NOMO-1 (cell line): ENCODE data around the gene SYTL4.
"Not testable (repeated sequence)": the region's sequence is repeated elsewhere in the genome, so short reads cannot be mapped to it uniquely, and the experiment has no call there.

Source experiments
- DNase-seq, 2 experiments: peaks; one replicate each; lab custom pipeline; 2025; ENCODE audit not compliant: unreplicated experiment in 2 of 2; lab: John Stamatoyannopoulos, UW

Gene SYTL4

DNA sequence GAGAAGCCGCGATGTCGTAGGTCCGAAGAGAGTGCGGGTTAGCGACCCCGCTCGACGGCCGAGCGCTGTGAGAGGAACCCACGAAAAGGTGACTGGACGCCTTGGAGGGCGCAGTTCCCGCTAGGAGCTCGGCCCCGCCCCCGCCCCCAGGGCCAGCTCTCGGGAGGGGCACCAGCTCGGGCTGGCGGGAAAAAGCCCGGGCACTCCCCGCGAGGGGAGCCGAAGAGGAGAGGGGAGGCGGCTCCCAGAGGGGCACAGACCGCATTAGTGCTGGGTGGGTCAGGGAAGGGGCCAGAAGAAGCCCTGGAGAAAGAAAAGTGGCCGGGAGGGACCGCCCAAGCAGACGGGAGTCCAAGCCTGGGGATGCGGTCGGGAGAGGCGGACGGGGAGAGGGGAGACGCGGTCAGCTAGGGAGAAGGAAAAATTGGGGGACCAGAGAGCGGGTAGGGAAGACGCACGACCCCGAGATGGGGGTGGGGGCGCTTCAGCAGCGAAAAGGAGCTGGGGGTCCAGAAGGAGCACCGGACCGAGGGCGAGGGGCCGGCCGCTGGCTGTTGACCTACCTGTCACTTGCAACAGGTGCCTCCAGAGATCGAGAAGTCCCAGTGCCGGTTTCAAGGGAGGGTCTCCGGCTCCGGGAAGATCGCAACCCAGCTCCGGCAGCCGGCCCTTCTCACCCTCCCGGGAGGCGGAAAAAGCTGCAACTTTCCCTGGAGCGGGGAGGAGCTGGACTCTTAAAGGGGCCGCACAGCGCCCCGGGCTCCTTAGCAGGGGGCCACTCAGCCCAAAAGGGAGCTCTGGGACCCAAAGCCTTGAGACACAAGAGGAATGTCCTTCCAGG lies at the start of gene SYTL4:
Gene SYTL4 (minus strand): TSS at position 681 of the 841 bp plus-strand sequence. CDS start 30,084 bp downstream, outside the sequence.
- no peak for DNase-seq

DNA sequence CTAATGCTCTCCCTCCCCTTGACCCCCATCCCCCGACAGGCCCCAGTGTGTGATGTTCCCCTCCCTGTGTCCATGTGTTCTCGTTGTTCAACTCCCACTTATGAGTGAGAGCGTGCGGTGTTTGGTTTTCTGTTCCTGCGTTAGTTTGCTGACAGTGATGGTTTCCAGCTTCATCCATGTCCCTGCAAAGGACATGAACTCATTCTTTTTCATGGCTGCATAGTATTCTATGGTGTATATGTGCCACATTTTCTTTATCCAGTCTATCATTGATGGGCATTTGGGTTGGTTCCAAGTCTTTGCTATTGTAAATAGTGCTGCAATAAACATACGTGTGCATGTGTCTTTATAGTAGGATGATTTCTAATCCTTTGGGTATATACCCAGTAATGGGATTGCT lies 37.5 kb upstream of the SYTL4 start:
- DNase-seq = not testable (repeated sequence)

DNA sequence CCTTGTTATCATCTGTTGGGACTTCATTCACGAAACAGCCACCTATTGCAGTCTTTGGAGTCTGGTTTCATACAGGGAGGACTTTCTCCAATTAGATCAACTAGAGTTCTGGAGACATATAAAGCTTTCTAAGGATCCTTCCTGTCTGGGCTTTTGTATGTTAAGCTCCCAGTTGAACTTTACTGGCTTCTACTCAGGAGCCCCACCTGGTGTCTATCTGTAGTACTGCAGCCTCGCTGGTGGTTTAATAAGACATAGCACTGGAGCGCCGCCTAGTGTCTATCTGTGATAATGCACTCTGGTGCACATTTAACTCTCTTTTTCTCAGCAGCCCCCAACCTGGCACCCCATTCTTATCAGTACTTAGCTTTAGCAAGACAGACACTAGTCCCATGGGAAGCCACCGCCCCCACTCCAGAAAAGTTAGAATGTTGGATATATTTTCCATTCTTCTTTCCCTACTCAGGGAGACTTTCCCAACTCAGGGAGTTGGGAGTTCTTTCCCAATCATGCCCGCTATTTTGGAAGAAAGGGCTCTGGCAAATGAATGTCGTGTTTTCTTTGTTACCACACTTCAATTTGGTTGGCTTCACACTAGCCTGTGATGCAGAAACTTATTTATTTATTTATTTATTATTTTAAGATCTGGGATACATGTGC lies 36.9 kb upstream of the SYTL4 start:
- DNase-seq = peak; percentile 49 to 75

DNA sequence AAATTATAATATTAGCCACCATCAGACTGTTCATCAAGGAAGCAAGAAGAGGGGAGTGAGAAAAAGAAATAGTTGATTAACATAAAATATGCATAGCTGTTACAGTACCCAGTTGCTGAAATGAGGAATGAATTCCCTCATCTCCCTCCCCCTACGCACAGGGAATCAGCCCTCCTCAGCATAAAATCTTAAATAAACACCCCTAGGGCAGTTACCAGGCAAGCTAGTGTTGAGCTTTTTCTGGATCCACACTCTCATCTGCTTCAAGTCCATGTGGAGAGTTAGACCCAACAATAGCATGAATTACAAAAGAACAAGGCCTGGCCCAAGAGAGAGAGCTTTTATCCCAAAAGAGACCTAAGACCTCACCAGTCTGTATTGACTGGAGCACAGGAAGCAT lies 19.0 kb upstream of the SYTL4 start:
- DNase-seq = no peak

DNA sequence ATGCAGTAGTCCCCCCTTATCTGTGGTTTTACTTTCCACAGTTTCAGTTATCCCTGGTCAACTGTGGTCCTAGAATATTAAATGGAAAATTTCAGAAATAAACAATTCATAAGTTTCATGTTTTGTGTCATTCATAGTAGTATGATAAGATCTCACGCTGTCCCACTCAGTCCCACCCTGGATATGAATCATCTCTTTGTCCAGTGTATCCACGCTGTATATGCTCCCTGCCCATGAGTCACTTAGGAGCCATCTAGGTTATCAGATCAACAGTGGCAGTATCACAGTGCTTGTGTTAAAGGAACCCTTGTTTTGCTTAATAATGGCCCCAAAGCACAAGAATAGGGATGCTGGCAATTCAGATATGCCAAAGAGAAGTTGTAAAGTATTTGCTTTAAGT lies 16.2 kb upstream of the SYTL4 start:
- DNase-seq = no peak

DNA sequence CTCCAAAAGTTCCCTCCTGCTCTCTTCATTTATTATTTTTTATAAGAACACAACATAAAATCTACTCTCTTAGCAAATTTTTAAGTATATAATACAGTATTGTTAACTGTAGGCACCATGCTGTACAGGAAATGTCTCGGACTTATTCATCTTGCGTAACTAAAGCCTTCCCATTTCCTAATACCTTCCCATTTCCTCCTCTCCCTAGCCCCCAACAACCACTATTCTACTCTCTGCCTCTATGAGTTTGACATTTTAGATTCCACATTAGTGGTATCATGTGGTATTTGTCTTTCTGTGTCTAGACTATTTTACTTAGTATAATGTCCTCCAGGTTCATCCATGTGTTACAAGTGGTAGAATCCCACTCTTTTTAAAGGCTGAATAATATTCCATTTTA lies 15.8 kb upstream of the SYTL4 start:
- DNase-seq = no peak

DNA sequence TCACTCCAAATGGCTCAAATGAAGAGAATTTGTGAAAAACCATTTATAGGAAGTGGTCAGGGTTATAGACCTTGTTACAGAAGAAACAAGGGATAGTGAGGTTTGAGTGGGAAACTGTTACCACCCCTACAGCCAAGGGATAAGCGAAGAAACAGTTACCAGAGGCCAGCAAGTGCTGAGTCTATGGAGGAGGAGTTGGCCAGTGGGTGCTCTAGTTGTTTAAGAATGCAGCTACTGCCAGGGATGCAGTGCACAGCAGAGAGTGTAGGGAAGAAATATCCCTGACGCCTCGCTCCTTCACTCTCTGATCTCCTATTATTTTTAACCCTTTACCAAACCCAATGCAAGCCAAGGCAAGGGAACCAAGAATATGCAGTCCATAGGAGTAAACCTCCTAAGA lies 15.2 kb upstream of the SYTL4 start:
- DNase-seq = no peak

DNA sequence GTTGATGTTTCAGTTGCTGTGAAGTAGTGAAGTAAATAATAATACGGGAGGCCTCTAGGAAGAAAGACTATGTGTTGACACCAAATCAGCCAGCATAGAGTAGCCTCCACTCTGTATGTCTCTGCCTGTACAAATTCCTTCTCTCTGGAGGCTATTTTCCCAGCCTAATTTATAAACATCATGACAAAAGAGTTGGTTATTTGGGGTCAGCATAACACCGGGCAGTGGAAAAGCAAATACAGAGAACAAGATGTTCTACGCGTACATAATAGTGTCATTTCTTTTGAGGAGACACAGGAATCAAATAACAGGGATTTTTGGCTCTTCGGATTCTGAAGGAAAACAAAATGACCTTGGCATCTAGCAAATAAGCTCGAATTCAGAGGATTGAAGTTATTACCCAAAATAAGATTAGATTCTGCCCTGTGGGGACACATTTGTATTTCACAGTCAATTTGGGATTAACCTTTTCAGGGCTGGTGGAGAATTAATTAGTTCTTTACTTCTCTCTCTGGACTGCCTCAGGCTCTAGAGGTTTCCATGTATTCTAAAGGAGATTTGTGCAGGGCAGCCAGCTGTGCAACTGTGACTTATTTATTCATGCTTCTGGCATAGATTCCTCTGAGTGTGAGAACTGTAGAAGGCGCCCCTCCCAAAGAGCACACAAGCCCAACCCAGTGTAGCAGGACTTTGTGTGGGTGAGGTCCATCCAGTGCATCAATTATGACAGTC lies 14.1 kb upstream of the SYTL4 start:
- DNase-seq = no peak

DNA sequence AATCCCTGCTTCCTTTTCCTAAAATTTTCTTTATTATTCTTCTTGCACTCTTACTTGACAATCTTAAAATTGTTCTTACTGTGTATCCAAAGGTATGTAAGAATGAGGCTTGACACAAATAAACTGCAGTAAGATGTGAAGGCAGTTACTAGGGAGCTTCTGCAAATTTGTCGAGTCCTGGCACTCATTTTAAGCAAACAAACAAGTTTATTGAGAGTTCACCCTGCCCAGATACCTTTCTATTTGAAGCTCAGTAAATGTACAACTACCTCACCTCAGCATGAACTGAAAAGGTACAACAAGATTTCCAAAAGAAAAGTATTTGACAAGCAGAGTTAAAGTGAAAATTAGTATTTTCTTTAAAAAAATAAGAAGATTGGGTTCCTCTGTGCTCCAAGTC lies 13.3 kb upstream of the SYTL4 start:
- no peak for DNase-seq

DNA sequence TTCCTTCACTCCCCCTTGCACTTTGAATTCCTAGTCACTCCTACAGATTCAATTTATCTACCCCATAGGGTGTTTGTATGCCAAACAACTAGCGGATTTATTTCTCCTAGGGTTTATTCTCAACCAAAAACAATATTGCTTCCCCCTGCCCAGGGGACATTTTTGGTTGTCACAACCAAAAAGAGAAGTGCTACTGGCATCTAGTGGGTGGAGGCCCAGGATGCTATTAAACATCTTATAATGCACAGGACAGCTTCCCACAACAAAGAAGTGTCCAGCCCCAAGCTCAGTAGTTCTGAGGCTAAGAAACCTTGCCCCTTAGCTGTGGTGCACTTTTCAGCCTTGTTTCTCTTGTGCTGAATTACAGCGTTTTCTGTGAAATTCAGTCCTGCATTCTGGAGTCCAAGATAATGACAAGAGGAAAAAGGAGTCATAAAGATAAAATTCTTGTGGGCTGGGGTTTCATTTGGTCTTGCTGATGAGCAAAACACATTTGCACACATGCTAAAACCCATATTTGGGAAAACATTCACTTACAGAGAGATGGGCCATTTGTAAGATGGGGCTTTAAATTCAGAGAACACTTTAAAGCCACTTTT lies 11.2 kb upstream of the SYTL4 start:
- DNase-seq = no peak

DNA sequence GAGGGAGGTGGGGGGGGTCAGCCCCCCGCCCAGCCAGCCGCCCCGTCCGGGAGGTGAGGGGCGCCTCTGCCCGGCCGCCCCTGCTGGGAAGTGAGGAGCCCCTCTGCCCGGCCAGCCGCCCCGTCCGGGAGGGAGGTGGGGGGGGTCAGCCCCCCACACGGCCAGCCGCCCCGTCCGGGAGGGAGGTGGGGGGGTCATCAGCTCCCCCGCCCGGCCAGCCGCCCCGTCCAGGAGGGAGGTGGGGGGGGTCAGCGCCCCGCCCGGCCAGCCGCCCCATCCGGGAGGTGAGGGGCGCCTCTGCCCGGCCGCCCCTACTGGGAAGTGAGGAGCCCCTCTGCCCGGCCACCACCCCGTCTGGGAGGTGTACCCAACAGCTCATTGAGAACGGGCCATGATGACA lies 7.9 kb downstream of the SYTL4 start:
- not testable (repeated sequence) for DNase-seq

DNA sequence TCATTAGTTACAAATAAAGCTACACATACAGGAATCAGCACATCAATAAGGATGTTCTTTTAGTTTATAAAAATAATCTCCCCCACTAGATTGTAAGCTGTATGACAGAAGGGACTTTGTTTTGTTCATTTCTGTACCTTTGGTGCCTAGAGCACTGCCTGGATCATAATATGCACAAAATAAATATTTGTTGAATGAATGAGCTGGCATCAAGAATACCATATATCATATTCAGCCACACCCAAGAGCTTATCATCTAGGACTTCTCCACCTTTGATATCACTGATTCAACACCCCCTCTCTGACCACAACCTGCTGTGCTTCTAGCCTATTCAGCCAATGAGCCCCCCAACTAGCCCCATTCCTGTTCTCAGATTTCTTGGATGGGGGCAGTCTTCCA lies 10.6 kb downstream of the SYTL4 start:
- DNase-seq = no peak

DNA sequence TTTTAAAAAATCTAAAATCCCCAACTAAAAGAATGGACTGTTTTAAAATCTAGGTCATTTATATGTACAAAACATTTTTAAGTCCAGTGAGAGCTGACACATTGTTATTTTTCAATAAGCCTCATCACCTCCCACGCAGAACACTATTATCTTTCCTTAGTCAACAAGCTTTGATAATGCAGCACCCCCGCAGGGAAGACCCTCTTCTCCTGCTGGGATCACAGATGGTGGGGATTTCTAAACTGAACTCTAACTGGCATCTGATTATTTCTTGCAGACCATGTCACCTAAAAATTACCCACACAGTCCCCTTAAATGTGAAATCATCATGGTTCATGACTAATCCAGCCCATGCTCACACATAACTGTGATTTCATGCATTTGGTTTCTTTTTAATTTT lies 11.6 kb downstream of the SYTL4 start:
- DNase-seq = no peak

DNA sequence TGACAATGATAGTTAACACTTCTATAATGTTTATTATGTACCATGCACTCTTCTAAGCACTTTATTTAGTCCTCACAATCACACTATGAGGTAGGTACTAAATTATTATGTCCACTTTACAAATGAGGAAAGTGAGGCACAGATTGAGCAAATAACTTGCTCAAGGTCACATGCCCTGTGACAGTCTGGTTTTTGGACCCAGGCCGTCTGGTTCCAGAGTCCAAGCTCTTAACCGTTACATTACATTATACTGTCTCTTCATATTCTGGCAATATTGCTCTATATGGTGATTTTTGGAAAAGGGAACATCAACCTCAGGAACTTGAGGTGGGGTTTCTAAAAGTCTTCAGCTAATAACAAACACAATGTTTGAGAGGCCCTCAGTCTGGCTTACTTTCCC lies 12.8 kb downstream of the SYTL4 start:
- DNase-seq = no peak

DNA sequence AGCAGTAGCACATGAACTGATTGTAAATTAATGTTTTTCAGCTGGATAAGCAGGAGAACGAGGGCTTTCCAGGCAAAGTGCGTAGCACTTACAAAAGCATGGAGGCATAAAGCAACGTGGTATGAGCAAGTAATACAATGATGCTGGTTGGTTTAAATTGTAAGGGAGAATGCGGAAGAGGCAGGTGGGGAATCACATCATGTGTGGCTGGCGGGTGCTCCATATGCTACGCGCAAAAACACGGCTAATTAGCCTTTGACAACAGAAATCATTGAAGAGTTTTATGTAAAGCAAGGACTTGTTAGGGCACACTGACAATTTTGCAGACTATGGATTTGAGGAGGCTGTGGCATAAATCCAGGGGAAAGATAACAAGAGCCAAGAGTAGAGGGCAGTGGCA lies 14.6 kb downstream of the SYTL4 start:
- DNase-seq = no peak

DNA sequence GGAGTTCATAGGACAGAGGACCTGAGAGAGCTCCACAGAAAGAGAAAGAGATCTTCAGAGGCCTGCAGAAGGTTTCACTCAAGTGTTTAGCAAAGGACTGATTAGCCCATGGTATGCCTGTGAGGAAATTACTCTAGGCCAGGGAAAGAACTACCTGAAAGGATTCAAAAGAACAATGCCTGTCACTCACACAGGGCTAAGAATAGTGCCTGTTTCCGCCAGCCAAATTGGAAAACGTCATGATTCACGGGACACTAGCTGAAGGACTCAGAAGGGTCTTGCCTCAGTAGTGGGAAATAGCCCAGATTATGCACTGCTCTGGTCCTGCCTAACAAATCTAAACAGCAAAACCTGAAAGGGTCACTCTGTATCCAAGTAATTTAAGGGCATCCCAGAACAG lies 21.1 kb downstream of the SYTL4 start:
- DNase-seq = no peak

DNA sequence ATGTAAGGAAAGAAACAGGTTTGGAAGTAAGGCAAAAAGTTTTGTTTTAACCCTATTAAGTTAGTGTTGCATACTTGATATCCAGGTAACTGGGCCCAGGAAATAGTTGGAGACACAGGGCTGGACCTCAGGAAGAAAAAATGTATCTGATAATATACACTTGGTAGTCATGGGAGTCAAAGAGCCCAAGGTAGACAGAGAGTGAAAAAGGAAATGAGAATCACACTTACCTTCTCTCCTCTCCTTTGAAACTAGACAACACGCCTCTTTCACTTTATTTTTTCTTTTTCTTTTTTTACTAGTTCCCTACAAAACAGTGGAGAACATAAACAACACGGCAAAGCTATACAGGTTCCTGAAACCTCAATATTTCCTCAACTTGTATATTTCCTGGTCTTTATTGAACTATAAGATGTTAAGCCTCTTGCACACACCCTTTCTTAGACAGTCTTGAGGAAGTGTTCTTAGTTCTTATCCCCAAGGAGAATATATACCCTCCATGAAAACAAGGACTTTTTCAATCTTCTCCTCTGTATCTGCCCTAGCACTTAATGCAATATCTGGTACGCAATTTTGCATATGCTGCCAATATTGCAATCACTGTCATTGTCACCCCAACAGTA lies 27.2 kb downstream of the SYTL4 start:
- no peak for DNase-seq

DNA sequence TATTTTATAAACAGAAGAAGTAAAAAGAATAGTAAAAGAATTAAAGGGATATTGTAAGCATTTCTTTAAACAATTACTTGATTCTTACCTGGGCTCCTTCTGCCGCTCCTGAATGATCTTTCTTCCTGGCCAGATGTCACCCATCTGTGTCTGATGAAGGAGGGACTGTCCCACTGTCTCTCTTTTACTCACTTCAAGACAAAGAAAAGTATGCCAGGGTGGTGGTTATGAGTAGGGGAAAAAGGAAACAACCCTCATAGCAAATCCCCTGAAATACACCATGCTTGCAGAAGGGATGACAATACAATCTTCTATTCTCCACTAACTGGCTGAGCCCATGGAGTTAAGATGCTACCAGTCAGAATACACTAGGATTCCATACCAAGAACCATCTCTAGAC lies 31.1 kb downstream of the SYTL4 start:
- no peak for DNase-seq

DNA sequence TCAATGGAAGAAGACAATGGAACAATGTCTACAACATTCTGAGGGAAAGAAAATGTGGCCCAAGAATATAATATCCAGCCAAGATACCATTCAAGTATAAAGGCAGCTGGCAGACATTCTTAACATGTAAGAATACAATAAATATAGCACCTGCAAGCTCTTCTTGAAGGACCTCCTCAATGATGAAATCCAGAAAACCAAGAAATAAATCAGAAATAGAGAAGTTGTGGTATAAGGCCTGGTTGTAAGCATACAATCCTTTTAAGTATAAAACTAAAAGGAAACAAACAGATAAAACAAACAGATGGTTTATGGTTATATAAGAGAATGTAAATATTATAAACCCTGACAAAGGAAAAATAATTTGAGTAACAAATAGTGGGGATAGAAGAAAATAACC lies 33.4 kb downstream of the SYTL4 start:
- DNase-seq = peak; percentile 55 to 77

DNA sequence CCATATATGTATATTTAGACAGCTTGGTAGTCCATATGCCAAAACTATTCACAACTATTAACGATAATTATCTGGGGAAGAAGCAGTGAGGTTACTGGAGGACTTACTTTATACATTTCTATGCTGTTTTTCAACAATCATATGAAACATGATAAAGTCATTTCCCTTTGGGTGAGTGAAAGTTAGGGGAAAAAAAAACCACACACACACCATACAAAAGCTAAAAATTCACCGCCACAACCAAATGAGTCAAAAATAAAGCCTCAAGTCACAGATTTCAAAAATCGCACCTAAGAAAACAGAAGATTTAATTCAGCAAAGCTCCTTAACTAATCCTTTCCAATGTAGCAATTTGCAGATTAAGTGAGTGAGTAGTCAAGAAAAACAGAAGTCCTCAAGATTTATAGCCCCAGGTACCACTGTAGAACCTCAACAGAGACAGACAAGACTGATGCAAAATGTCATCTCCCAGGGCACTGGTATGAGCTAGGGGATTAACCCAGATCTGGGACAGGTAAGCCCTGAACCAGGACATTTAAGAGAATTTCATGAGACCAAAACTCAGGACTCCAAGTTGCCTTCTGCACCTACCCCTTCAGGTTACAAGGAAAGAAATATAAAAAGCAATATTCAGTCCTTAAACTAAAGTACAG lies 35.1 kb downstream of the SYTL4 start:
- DNase-seq = peak in 1 of 2 experiments; percentile 22
